ENCODE data around the gene CHST8. TPM values are rescaled to one million over a fixed set of nuclear protein-coding genes. Genes with fewer than 3 reads are reported as not detected.

Gene CHST8
- total RNA-seq, 1 experiment from 2014 or later = 33.5 TPM

GRCh38 chr19:33808399-33808798 is 186.6 kb downstream of the CHST8 start:
- H3K27ac Mint-ChIP-seq = no peak overlapping the region

GRCh38 chr19:33809960-33810359 is 188.2 kb downstream of the CHST8 start:
- H3K9me3 Mint-ChIP-seq = no peaks in the 10 kb centered on the region
- ChIA-PET CTCF (interaction anchor here (0.8 kb wide), 1 partner anchor 394 kb away, joined by 3 read pairs; no protein-coding TSS in a partner anchor), POLR2A (no interaction called here)
- H3K27me3 Mint-ChIP-seq (ENCODE audit: low read depth) = no peaks in the 10 kb centered on the region
- ATAC-seq = no peak
- H3K4me3 Mint-ChIP-seq = no peak overlapping the region
- H3K27ac Mint-ChIP-seq = no peak overlapping the region
- TF ChIP-seq GRHL2 (CRISPR knock-in tag; IDR thresholded peaks at IDR 0.05; ENCODE audit: insufficient replicate concordance, severe bottlenecking) = no peak
- H3K4me1 Mint-ChIP-seq = peaks cover 12% of the 10 kb centered on the region
- H3K36me3 Mint-ChIP-seq = peaks cover 29% of the 10 kb centered on the region
- DNase-seq (ENCODE audit: low spot score) = no peak

More at GRCh38 chr19:33808399-33808798, 186.6 kb downstream of the CHST8 start:
- POLR2A ChIA-PET = no interaction called here
- no peaks in the 10 kb centered on the region; the same call in 1 of the 2 replicates for H3K4me1 Mint-ChIP-seq
- H3K9me3 Mint-ChIP-seq = no peaks in the 10 kb centered on the region
- peaks cover 32% of the 10 kb centered on the region for H3K36me3 Mint-ChIP-seq
- TF ChIP-seq TP53 (CRISPR knock-in tag; IDR thresholded peaks at IDR 0.05) (no peak), AFF4 (CRISPR knock-in tag; IDR thresholded peaks at IDR 0.05; ENCODE audit: borderline replicate concordance) (no peak), CBFB (CRISPR knock-in tag; IDR thresholded peaks at IDR 0.05; ENCODE audit: low read depth) (no peak), FOXJ3 (CRISPR knock-in tag; IDR thresholded peaks at IDR 0.05; ENCODE audit: borderline replicate concordance) (no peak), TEAD4 (CRISPR knock-in tag; IDR thresholded peaks at IDR 0.05) (no peak), MLX (CRISPR knock-in tag; IDR thresholded peaks at IDR 0.05) (no peak), EMX1 (CRISPR knock-in tag; IDR thresholded peaks at IDR 0.05) (no peak), GTF2I (CRISPR knock-in tag; conservative IDR thresholded peaks at IDR 0.05) (no peak), CREB1 (CRISPR knock-in tag; IDR thresholded peaks at IDR 0.05) (no peak), ZNF416 (CRISPR knock-in tag; IDR thresholded peaks at IDR 0.05) (no peak), FOXP4 (CRISPR knock-in tag; IDR thresholded peaks at IDR 0.05) (no peak), SOX15 (CRISPR knock-in tag; IDR thresholded peaks at IDR 0.05) (no peak), ERG (CRISPR knock-in tag; IDR thresholded peaks at IDR 0.05) (no peak), ELF4 (CRISPR knock-in tag; IDR thresholded peaks at IDR 0.05; ENCODE audit: low read depth) (no peak), GRHL2 (CRISPR knock-in tag; IDR thresholded peaks at IDR 0.05; ENCODE audit: insufficient replicate concordance, severe bottlenecking) (no peak)
- CTCF ChIA-PET = no interaction called here
- H3K27me3 Mint-ChIP-seq (ENCODE audit: low read depth) = no peaks in the 10 kb centered on the region
- no peak overlapping the region for H3K4me3 Mint-ChIP-seq
- ATAC-seq (no peak), DNase-seq (ENCODE audit: low spot score) (no peak)

- Mint-ChIP-seq H3K4me1 (peaks cover 12% of the 10 kb centered on the region), H3K9me3 (no peaks in the 10 kb centered on the region), H3K4me3 (no peak overlapping the region), H3K27ac (no peak overlapping the region), H3K27me3 (ENCODE audit: low read depth) (no peaks in the 10 kb centered on the region), H3K36me3 (peaks cover 29% of the 10 kb centered on the region)
- ChIA-PET CTCF (interaction anchor here (1.0 kb wide), 1 partner anchor 33 kb away, joined by 4 read pairs; no protein-coding TSS in a partner anchor), POLR2A (no interaction called here)
- TF ChIP-seq ZNF532 (CRISPR knock-in tag; IDR thresholded peaks at IDR 0.05; ENCODE audit: borderline replicate concordance) (no peak), IRF1 (CRISPR knock-in tag; IDR thresholded peaks at IDR 0.05) (no peak), CBFB (CRISPR knock-in tag; IDR thresholded peaks at IDR 0.05; ENCODE audit: low read depth) (no peak), TCF7 (CRISPR knock-in tag; IDR thresholded peaks at IDR 0.05; ENCODE audit: low read depth) (no peak), ZNF416 (CRISPR knock-in tag; IDR thresholded peaks at IDR 0.05) (no peak), NFYB (CRISPR knock-in tag; conservative IDR thresholded peaks at IDR 0.05; ENCODE audit: low read depth) (no peak)
- ATAC-seq (no peak), DNase-seq (ENCODE audit: low spot score) (no peak)
Measured at GRCh38 chr19:33810821-33811220, 189.1 kb downstream of the CHST8 start.

Data from WTC11 (cell line).